ENCODE data around the gene NHLRC1.

DNA sequence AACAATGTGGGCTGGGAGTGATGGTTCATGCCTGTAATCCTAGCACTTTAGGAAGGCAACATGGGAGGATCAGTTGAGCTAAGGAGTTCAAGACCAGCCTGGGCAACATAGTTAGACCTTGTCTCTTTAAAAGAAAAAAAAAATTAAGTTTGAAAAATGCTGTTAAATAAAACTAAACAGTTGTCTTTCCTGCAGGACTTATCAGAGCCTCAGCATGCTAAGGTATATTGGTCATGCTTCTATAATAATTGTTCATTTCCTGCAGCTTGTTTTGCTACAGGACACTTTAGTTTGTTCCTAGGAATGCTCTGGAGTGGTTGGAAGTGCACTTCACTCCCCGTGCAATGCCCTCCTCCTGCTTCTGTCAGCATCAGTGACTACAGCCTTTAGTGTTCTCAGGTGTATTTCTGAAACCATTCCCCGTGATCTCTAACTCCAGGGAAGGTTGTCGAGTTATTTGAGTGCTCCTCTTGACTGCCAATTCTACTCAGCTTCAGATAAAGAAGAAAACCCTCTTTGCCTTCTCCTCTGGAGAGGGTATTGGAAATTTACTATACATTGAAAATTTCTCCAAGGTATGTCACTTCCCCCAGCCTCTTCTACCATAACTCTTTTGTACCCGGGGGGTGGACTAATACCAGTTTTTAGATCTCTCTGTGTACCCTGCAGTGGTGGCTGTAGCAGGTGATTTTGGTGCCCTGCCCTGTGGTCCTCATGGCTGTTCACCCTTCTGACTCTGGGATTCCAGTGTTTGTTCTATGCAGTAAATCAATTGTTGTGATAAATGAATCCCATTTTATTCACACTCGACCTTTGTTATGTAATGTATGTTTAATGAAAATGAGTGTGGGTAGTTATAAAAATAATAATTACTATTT is 33.8 kb downstream of the NHLRC1 start:
- no peak for TF ChIP-seq POLR2A (IDR thresholded peaks at IDR 0.05)
- TF ChIP-seq, protein P1, sequence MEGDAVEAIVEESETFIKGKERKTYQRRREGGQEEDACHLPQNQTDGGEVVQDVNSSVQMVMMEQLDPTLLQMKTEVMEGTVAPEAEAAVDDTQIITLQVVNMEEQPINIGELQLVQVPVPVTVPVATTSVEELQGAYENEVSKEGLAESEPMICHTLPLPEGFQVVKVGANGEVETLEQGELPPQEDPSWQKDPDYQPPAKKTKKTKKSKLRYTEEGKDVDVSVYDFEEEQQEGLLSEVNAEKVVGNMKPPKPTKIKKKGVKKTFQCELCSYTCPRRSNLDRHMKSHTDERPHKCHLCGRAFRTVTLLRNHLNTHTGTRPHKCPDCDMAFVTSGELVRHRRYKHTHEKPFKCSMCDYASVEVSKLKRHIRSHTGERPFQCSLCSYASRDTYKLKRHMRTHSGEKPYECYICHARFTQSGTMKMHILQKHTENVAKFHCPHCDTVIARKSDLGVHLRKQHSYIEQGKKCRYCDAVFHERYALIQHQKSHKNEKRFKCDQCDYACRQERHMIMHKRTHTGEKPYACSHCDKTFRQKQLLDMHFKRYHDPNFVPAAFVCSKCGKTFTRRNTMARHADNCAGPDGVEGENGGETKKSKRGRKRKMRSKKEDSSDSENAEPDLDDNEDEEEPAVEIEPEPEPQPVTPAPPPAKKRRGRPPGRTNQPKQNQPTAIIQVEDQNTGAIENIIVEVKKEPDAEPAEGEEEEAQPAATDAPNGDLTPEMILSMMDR (IDR thresholded peaks at IDR 0.05): no peak

Data from lower leg skin (tissue), 3 donors.